HEK293T (cell line): ENCODE results near the gene NR3C2.

Experiments used
- CTCF ChIA-PET: fragments of 350-600 bp; formaldehyde crosslinking; extraction: SDS; loops from one replicate; lab custom pipeline; 2021; ENCODE audit warnings: antibody characterized with exemption, inconsistent platforms; lab: Yijun Ruan, JAX
- POLR2A ChIA-PET: fragments of 350-600 bp; formaldehyde crosslinking; extraction: SDS; loops from one replicate; lab custom pipeline; 2020; ENCODE audit warnings: antibody characterized with exemption, inconsistent platforms; lab: Yijun Ruan, JAX
- DNase-seq: peaks from one replicate; pipeline ENCODE4 v3.0.0; 2012; ENCODE audit warnings: mixed read lengths; ENCODE audit errors: extremely low spot score
- ARNT ChIP-seq: fragments of 450-650 bp; IDR thresholded peaks from 2 replicates; pipeline ENCODE4 v1.6.1; 2017; ENCODE audit warnings: mild to moderate bottlenecking
- BHLHE40 ChIP-seq: fragments of 450-650 bp; IDR thresholded peaks from 2 replicates; pipeline ENCODE4 v1.6.1; 2016; ENCODE audit warnings: mild to moderate bottlenecking, moderate library complexity, borderline replicate concordance
- CTBP1 ChIP-seq: fragments of 450-650 bp; IDR thresholded peaks from 2 replicates; pipeline ENCODE4 v1.6.1; 2016; ENCODE audit warnings: borderline replicate concordance
- ELF4 ChIP-seq: fragments of 450-650 bp; IDR thresholded peaks from 2 replicates; pipeline ENCODE4 v1.6.1; 2017; ENCODE audit warnings: antibody characterized with exemption
- FOXA1 ChIP-seq: fragments of 450-650 bp; IDR thresholded peaks from 2 replicates; pipeline ENCODE4 v1.6.1; 2016; ENCODE audit warnings: mild to moderate bottlenecking
- FOXK2 ChIP-seq: fragments of 450-650 bp; IDR thresholded peaks from 2 replicates; pipeline ENCODE4 v1.6.1; 2016; ENCODE audit warnings: mild to moderate bottlenecking
- FOXM1 ChIP-seq: fragments of 450-650 bp; IDR thresholded peaks from 2 replicates; pipeline ENCODE4 v1.6.1; 2017; ENCODE audit warnings: mild to moderate bottlenecking, borderline replicate concordance
- HDGF ChIP-seq: fragments of 450-650 bp; IDR thresholded peaks from 2 replicates; pipeline ENCODE4 v1.6.1; 2017; ENCODE audit warnings: antibody characterized with exemption, borderline replicate concordance
- L3MBTL2 ChIP-seq: fragments of 450-650 bp; conservative IDR thresholded peaks from 2 replicates; pipeline ENCODE4 v1.6.1; 2016; ENCODE audit warnings: mild to moderate bottlenecking
- LEF1 ChIP-seq: fragments of 450-650 bp; IDR thresholded peaks from 2 replicates; pipeline ENCODE4 v1.6.1; 2017; ENCODE audit warnings: mild to moderate bottlenecking, borderline replicate concordance
- NFRKB ChIP-seq: fragments of 450-650 bp; IDR thresholded peaks from 2 replicates; pipeline ENCODE4 v1.6.1; 2016; ENCODE audit warnings: mild to moderate bottlenecking, moderate library complexity
- PKNOX1 ChIP-seq: fragments of 450-650 bp; IDR thresholded peaks from 2 replicates; pipeline ENCODE4 v1.6.1; 2016
- SP1 ChIP-seq: fragments of 450-650 bp; IDR thresholded peaks from 2 replicates; pipeline ENCODE4 v1.6.1; 2017
- SUZ12 ChIP-seq: fragments of 450-650 bp; IDR thresholded peaks from 2 replicates; pipeline ENCODE4 v1.6.1; 2016; ENCODE audit warnings: mild to moderate bottlenecking
- TARDBP ChIP-seq: fragments of 450-650 bp; IDR thresholded peaks from 2 replicates; pipeline ENCODE4 v1.6.1; 2016
- ZNF384 ChIP-seq: fragments of 450-650 bp; IDR thresholded peaks from 2 replicates; pipeline ENCODE4 v1.6.1; 2016

Gene NR3C2

GRCh38 chr4:148152868-148153625, 289.2 kb downstream of the NR3C2 start:
- CTCF ChIA-PET, result no interaction called here
- POLR2A ChIA-PET, result no interaction called here
- no peak for DNase-seq
- TF ChIP-seq BHLHE40, result no peak
- no peak for TF ChIP-seq SUZ12
- no peak for TF ChIP-seq L3MBTL2
- no peak for TF ChIP-seq FOXA1
- no peak for TF ChIP-seq ARNT
- TF ChIP-seq NFRKB, result no peak
- TF ChIP-seq TARDBP, result no peak
- TF ChIP-seq CTBP1, result no peak
- TF ChIP-seq ELF4, result no peak
- TF ChIP-seq HDGF, result no peak
- TF ChIP-seq FOXK2, result no peak
- TF ChIP-seq LEF1, result no peak
- TF ChIP-seq SP1, result no peak
- no peak for TF ChIP-seq ZNF384
- no peak for TF ChIP-seq PKNOX1
- TF ChIP-seq FOXM1, result no peak

- POLR2A ChIA-PET, result no interaction called here
- CTCF ChIA-PET, result no interaction called here
- no peak for DNase-seq
Measured at GRCh38 chr4:148151806-148152205, 290.4 kb downstream of the NR3C2 start.

GRCh38 chr4:148145475-148145874, 296.7 kb downstream of the NR3C2 start:
- no peak for TF ChIP-seq L3MBTL2
- TF ChIP-seq CTBP1, result no peak
- no peak for TF ChIP-seq ARNT
- no peak for TF ChIP-seq FOXM1
- no peak for TF ChIP-seq SUZ12
- TF ChIP-seq LEF1, result no peak
- no peak for TF ChIP-seq TARDBP
- TF ChIP-seq ELF4, result no peak
- no peak for TF ChIP-seq FOXK2
- no peak for TF ChIP-seq HDGF
- no peak for TF ChIP-seq PKNOX1
- no peak for TF ChIP-seq BHLHE40
- no peak for TF ChIP-seq NFRKB
- no peak for TF ChIP-seq FOXA1
- TF ChIP-seq ZNF384, result no peak
- no peak for TF ChIP-seq SP1
- ChIA-PET POLR2A (no interaction called here), CTCF (no interaction called here)
- no peak for DNase-seq

More at GRCh38 chr4:148151806-148152205, 290.4 kb downstream of the NR3C2 start:
- TF ChIP-seq HDGF (no peak), BHLHE40 (no peak), SUZ12 (no peak), SP1 (no peak), TARDBP (no peak), LEF1 (no peak), L3MBTL2 (no peak), CTBP1 (no peak), ZNF384 (no peak), ELF4 (no peak), FOXK2 (no peak), ARNT (no peak), PKNOX1 (no peak), FOXM1 (no peak), NFRKB (no peak), FOXA1 (no peak)

- TF ChIP-seq NFRKB, result no peak
- TF ChIP-seq BHLHE40, result no peak
- no peak for TF ChIP-seq SUZ12
- TF ChIP-seq FOXA1, result no peak
- no peak for TF ChIP-seq PKNOX1
- no peak for TF ChIP-seq FOXM1
- TF ChIP-seq ARNT, result no peak
- TF ChIP-seq SP1, result no peak
- no peak for TF ChIP-seq FOXK2
- TF ChIP-seq HDGF, result no peak
- no peak for TF ChIP-seq CTBP1
- POLR2A ChIA-PET, result no interaction called here
- DNase-seq, result no peak
- CTCF ChIA-PET, result no interaction called here
Measured at GRCh38 chr4:148143174-148143573, 299.0 kb downstream of the NR3C2 start.

- no peak for DNase-seq
- ChIA-PET POLR2A (no interaction called here), CTCF (interaction anchor here (0.6 to 0.7 kb wide), 2 partner anchors 13 to 1197 kb away, joined by 3 read pairs; no protein-coding TSS in a partner anchor)
- TF ChIP-seq FOXK2 (no peak), TARDBP (no peak), ARNT (no peak), LEF1 (no peak), FOXM1 (no peak)
Measured at GRCh38 chr4:148141501-148141900, 300.7 kb downstream of the NR3C2 start.

- TF ChIP-seq SP1 (no peak), BHLHE40 (no peak)
- POLR2A ChIA-PET, result no interaction called here
- CTCF ChIA-PET, result no interaction called here
Measured at GRCh38 chr4:148126825-148127224, 315.4 kb downstream of the NR3C2 start.

More at GRCh38 chr4:148126825-148127224, 315.4 kb downstream of the NR3C2 start:
- DNase-seq, result no peak
